ENCODE measurements around the gene ADAM10. TPM values are rescaled to one million over a fixed set of nuclear protein-coding genes. Genes with fewer than 3 reads are reported as not detected.

Gene ADAM10
- total RNA-seq, 1 donor from 2014 or later, result 125 TPM

- no peak for DNase-seq (ENCODE audit: low read depth)
- no peak overlapping the region for H3K4me3 ChIP-seq (ENCODE audit: low read depth, low read length)
- H3K36me3 ChIP-seq (ENCODE audit: control insufficient read depth, insufficient read depth, low read length), result no peaks in the 10 kb centered on the region
- no peaks in the 10 kb centered on the region for H3K27me3 ChIP-seq (ENCODE audit: control insufficient read depth, insufficient read depth, low read length)
- no peak for TF ChIP-seq CTCF (IDR thresholded peaks at IDR 0.05; ENCODE audit: insufficient read depth, low read length, poor library complexity, severe bottlenecking)
Observed at GRCh38 chr15:58677426-58677825, 72.1 kb downstream of the ADAM10 start.

- TF ChIP-seq CTCF (IDR thresholded peaks at IDR 0.05; ENCODE audit: insufficient read depth, low read length, poor library complexity, severe bottlenecking), result no peak
- no peak for DNase-seq (ENCODE audit: low read depth)
- no peaks in the 10 kb centered on the region for H3K27me3 ChIP-seq (ENCODE audit: control insufficient read depth, insufficient read depth, low read length)
- H3K4me3 ChIP-seq (ENCODE audit: low read depth, low read length), result no peak overlapping the region
- no peaks in the 10 kb centered on the region for H3K36me3 ChIP-seq (ENCODE audit: control insufficient read depth, insufficient read depth, low read length)
Observed at GRCh38 chr15:58676766-58677165, 72.7 kb downstream of the ADAM10 start.

- no peak for DNase-seq (ENCODE audit: low read depth)
- H3K27me3 ChIP-seq (ENCODE audit: control insufficient read depth, insufficient read depth, low read length), result no peaks in the 10 kb centered on the region
- no peak for TF ChIP-seq CTCF (IDR thresholded peaks at IDR 0.05; ENCODE audit: insufficient read depth, low read length, poor library complexity, severe bottlenecking)
- H3K4me3 ChIP-seq (ENCODE audit: low read depth, low read length), result no peak overlapping the region
- no peaks in the 10 kb centered on the region for H3K36me3 ChIP-seq (ENCODE audit: control insufficient read depth, insufficient read depth, low read length)
Observed at GRCh38 chr15:58671186-58671585, 78.3 kb downstream of the ADAM10 start.

- Histone ChIP-seq H3K27me3 (ENCODE audit: control insufficient read depth, insufficient read depth, low read length) (no peaks in the 10 kb centered on the region), H3K36me3 (ENCODE audit: control insufficient read depth, insufficient read depth, low read length) (no peaks in the 10 kb centered on the region), H3K4me3 (ENCODE audit: low read depth, low read length) (no peak overlapping the region)
- no peak for DNase-seq (ENCODE audit: low read depth)
- TF ChIP-seq CTCF (IDR thresholded peaks at IDR 0.05; ENCODE audit: insufficient read depth, low read length, poor library complexity, severe bottlenecking), result no peak
Observed at GRCh38 chr15:58669108-58669507, 80.4 kb downstream of the ADAM10 start.

- H3K36me3 ChIP-seq (ENCODE audit: control insufficient read depth, insufficient read depth, low read length), result no peaks in the 10 kb centered on the region
- H3K27me3 ChIP-seq (ENCODE audit: control insufficient read depth, insufficient read depth, low read length), result no peaks in the 10 kb centered on the region
- no peak overlapping the region for H3K4me3 ChIP-seq (ENCODE audit: low read depth, low read length)
- no peak for TF ChIP-seq CTCF (IDR thresholded peaks at IDR 0.05; ENCODE audit: insufficient read depth, low read length, poor library complexity, severe bottlenecking)
- no peak for DNase-seq (ENCODE audit: low read depth)
Observed at GRCh38 chr15:58666957-58667356, 82.5 kb downstream of the ADAM10 start.

GRCh38 chr15:58665672-58666071, 83.8 kb downstream of the ADAM10 start:
- no peak for TF ChIP-seq CTCF (IDR thresholded peaks at IDR 0.05; ENCODE audit: insufficient read depth, low read length, poor library complexity, severe bottlenecking)
- H3K27me3 ChIP-seq (ENCODE audit: control insufficient read depth, insufficient read depth, low read length), result no peaks in the 10 kb centered on the region
- no peak for DNase-seq (ENCODE audit: low read depth)
- H3K4me3 ChIP-seq (ENCODE audit: low read depth, low read length), result no peak overlapping the region
- no peaks in the 10 kb centered on the region for H3K36me3 ChIP-seq (ENCODE audit: control insufficient read depth, insufficient read depth, low read length)
